Endothelial cell of coronary artery (primary cell): ENCODE results near the gene KRT15. TPM values are rescaled to one million over a fixed set of nuclear protein-coding genes. Genes with fewer than 3 reads are reported as not detected.

Source experiments
- total RNA-seq: library from RNA; depleted of rRNA; stranded (reverse); fragments of >200 nt; gene quantifications from 2 replicates; pipeline ENCODE4 v1.2.3, GENCODE V29; 2014

KRT15 gene
- total RNA-seq = 0.56 and 1.8 TPM in 2 replicates

GRCh38 chr17:41518789-41519449 is at the start of gene KRT15:
KRT15 (minus strand) TSS chr17:41518890; CDS start chr17:41518827, 63 bp downstream.

GRCh38 chr17:41505007-41505808 is 13.5 kb downstream of the KRT15 start, which contains the start of gene KRT13:
KRT13 (minus strand) TSS chr17:41505612; CDS start chr17:41505550, 62 bp downstream.

GRCh38 chr17:41489531-41489930 is 29.2 kb downstream of the KRT15 start, which contains the start of gene KRT36:
KRT36 (minus strand) TSS chr17:41489910; CDS start chr17:41489864, 46 bp downstream.

GRCh38 chr17:41481036-41481435 is 37.7 kb downstream of the KRT15 start, which contains the start of gene KRT35:
KRT35 (minus strand) TSS chr17:41481151; CDS start chr17:41481097, 54 bp downstream.

GRCh38 chr17:41466988-41467387 is 51.7 kb downstream of the KRT15 start, which contains the start of gene KRT32:
KRT32 (minus strand) TSS chr17:41467386; CDS start chr17:41467325, 61 bp downstream.

Other genes starting within 250 kb of the KRT15 start
- gene KRTAP9-7, start 243.2 kb downstream of the KRT15 start, total RNA-seq = not detected in 2 replicates
- gene KRTAP29-1, start 216.0 kb downstream of the KRT15 start, total RNA-seq = not detected in 2 replicates
- gene KRTAP16-1, start 209.6 kb downstream of the KRT15 start, total RNA-seq = not detected in 2 replicates
- not detected in 2 replicates for gene KRTAP17-1, start 203.2 kb downstream of the KRT15 start, total RNA-seq
- not detected in 2 replicates for gene KRT33A, start 168.1 kb downstream of the KRT15 start, total RNA-seq
- not detected in 2 replicates for gene KRT33B, start 149.1 kb downstream of the KRT15 start, total RNA-seq
- gene KRT34, start 136.6 kb downstream of the KRT15 start, total RNA-seq = not detected in 2 replicates
- not detected in 2 replicates for gene KRT31, start 121.3 kb downstream of the KRT15 start, total RNA-seq
- gene KRT37, start 94.3 kb downstream of the KRT15 start, total RNA-seq = not detected in 2 replicates
- not detected in 2 replicates for gene KRT38, start 77.9 kb downstream of the KRT15 start, total RNA-seq
- gene KRT32, start 51.5 kb downstream of the KRT15 start, total RNA-seq = not detected in 2 replicates
- 0.09 TPM in 1 of 2 replicates, not detected in the other for gene KRT35, start 37.7 kb downstream of the KRT15 start, total RNA-seq
- under 0.01 TPM in 1 of 2 replicates, not detected in the other for gene KRT36, start 29.0 kb downstream of the KRT15 start, total RNA-seq
- gene KRT13, start 13.3 kb downstream of the KRT15 start, total RNA-seq = not detected in 2 replicates
- 144 and 171 TPM in 2 replicates for gene KRT19, start 9.4 kb upstream of the KRT15 start, total RNA-seq
- not detected in 2 replicates for gene KRT9, start 53.2 kb upstream of the KRT15 start, total RNA-seq
- 0.19 TPM in 1 of 2 replicates, not detected in the other for gene KRT14, start 68.0 kb upstream of the KRT15 start, total RNA-seq
- gene KRT16, start 93.9 kb upstream of the KRT15 start, total RNA-seq = 0.09 TPM in 1 of 2 replicates, not detected in the other
- 2.2 and 2.4 TPM in 2 replicates for gene KRT17, start 105.7 kb upstream of the KRT15 start, total RNA-seq
- 68.4 and 86.9 TPM in 2 replicates for gene EIF1, start 170.0 kb upstream of the KRT15 start, total RNA-seq
- not detected in 2 replicates for gene GAST, start 193.4 kb upstream of the KRT15 start, total RNA-seq
- gene HAP1, start 215.8 kb upstream of the KRT15 start, total RNA-seq = 0.28 and 0.36 TPM in 2 replicates